WTC11 (cell line): Measurements from ENCODE around the gene ISG20L2. TPM values are rescaled to one million over a fixed set of nuclear protein-coding genes. Genes with fewer than 3 reads are reported as not detected.

Experiments
- ATAC-seq: fragments of 200-7000 bp; cut with Tn5 transposase; 2 replicates; pipeline ENCODE4 v1.10.0; 2021; ENCODE audit warnings: mild to moderate bottlenecking, moderate library complexity
- CTCF ChIA-PET: fragments of 300-600 bp; sonication (Branson Sonifier 250); formaldehyde crosslinking; loops from one replicate; lab custom pipeline; 2021; ENCODE audit warnings: antibody characterized with exemption; lab: Charles Lee
- POLR2A ChIA-PET: fragments of 350-600 bp; sonication (Branson Sonifier 250); formaldehyde crosslinking; loops from one replicate; lab custom pipeline; 2021; ENCODE audit warnings: antibody characterized with exemption; lab: Charles Lee
- DNase-seq: peaks from one replicate; pipeline ENCODE4 v3.0.0; 2021; ENCODE audit warnings: low spot score
- H3K27ac Mint-ChIP-seq: 2 replicates; pipeline ENCODE4 v1.8.0; 2021; ENCODE audit warnings: mixed read lengths
- H3K27me3 Mint-ChIP-seq: 2 replicates; pipeline ENCODE4 v1.8.0; 2021; ENCODE audit warnings: low read depth, mild to moderate bottlenecking, moderate library complexity, mixed read lengths
- H3K36me3 Mint-ChIP-seq: 2 replicates; pipeline ENCODE4 v1.8.0; 2021; ENCODE audit warnings: mixed read lengths
- H3K4me1 Mint-ChIP-seq: 2 replicates; pipeline ENCODE4 v1.8.0; 2022; ENCODE audit warnings: mixed read lengths
- H3K4me3 Mint-ChIP-seq: 2 replicates; pipeline ENCODE4 v1.8.0; 2021; ENCODE audit warnings: mild to moderate bottlenecking, moderate library complexity, mixed read lengths
- H3K9me3 Mint-ChIP-seq: 2 replicates; pipeline ENCODE4 v1.8.0; 2021; ENCODE audit warnings: mixed read lengths
- ATF6 ChIP-seq: sonication (generic); formaldehyde crosslinking; IDR thresholded peaks from 2 replicates; pipeline ENCODE4 v1.8.1; 2023; ENCODE audit warnings: mild to moderate bottlenecking, missing genetic modification reagents
- E2F5 ChIP-seq: sonication (generic); formaldehyde crosslinking; IDR thresholded peaks from 2 replicates; pipeline ENCODE4 v1.8.1; 2022; ENCODE audit warnings: mild to moderate bottlenecking, moderate library complexity, missing genetic modification reagents
- ERG ChIP-seq: fragments of 250-450 bp; sonication (Bioruptor Pico); IDR thresholded peaks from 2 replicates; pipeline ENCODE4 v1.8.0; 2021; ENCODE audit warnings: mild to moderate bottlenecking
- GRHL2 ChIP-seq: fragments of 250-450 bp; sonication (Bioruptor Pico); IDR thresholded peaks from 2 replicates; pipeline ENCODE4 v1.8.0; 2022; ENCODE audit warnings: mild to moderate bottlenecking, moderate library complexity; ENCODE audit not compliant: insufficient replicate concordance, severe bottlenecking
- GTF2I ChIP-seq: fragments of 250-450 bp; sonication (Bioruptor Pico); conservative IDR thresholded peaks from 2 replicates; pipeline ENCODE4 v1.4.0; 2021; ENCODE audit warnings: mild to moderate bottlenecking
- HMGA2 ChIP-seq: fragments of 250-450 bp; sonication (Bioruptor Pico); IDR thresholded peaks from 2 replicates; pipeline ENCODE4 v1.4.0; 2021; ENCODE audit warnings: mild to moderate bottlenecking, moderate library complexity
- JAZF1 ChIP-seq: fragments of 250-450 bp; sonication (Bioruptor Pico); IDR thresholded peaks from 2 replicates; pipeline ENCODE4 v1.9.0; 2021; ENCODE audit warnings: moderate library complexity, mild to moderate bottlenecking, inconsistent platforms
- NR2C2 ChIP-seq: sonication (generic); formaldehyde crosslinking; IDR thresholded peaks from 2 replicates; pipeline ENCODE4 v1.8.0; 2022; ENCODE audit warnings: mild to moderate bottlenecking, missing genetic modification reagents
- NR3C1 ChIP-seq: sonication (generic); formaldehyde crosslinking; conservative IDR thresholded peaks from 2 replicates; pipeline ENCODE4 v1.8.1; 2023; ENCODE audit warnings: low read depth, mild to moderate bottlenecking, missing genetic modification reagents
- PRDM15 ChIP-seq: sonication (generic); formaldehyde crosslinking; IDR thresholded peaks from 2 replicates; pipeline ENCODE4 v1.8.0; 2022; ENCODE audit warnings: missing genetic modification reagents
- PRRX2 ChIP-seq: fragments of 250-450 bp; sonication (Bioruptor Pico); IDR thresholded peaks from 2 replicates; pipeline ENCODE4 v1.8.0; 2021; ENCODE audit warnings: mild to moderate bottlenecking
- RORB ChIP-seq: fragments of 250-450 bp; sonication (Bioruptor Pico); IDR thresholded peaks from 2 replicates; pipeline ENCODE4 v1.9.0; 2021; ENCODE audit warnings: mild to moderate bottlenecking
- SOX15 ChIP-seq: fragments of 250-450 bp; sonication (Bioruptor Pico); IDR thresholded peaks from 2 replicates; pipeline ENCODE4 v1.9.0; 2021; ENCODE audit warnings: mild to moderate bottlenecking
- STAT6 ChIP-seq: sonication (generic); formaldehyde crosslinking; conservative IDR thresholded peaks from 2 replicates; pipeline ENCODE4 v1.8.1; 2023; ENCODE audit warnings: mild to moderate bottlenecking, low read depth, missing genetic modification reagents, moderate library complexity
- ZBTB43 ChIP-seq: sonication (generic); formaldehyde crosslinking; IDR thresholded peaks from 2 replicates; pipeline ENCODE4 v1.8.1; 2023; ENCODE audit warnings: mild to moderate bottlenecking, missing genetic modification reagents
- ZNF138 ChIP-seq: sonication (generic); formaldehyde crosslinking; conservative IDR thresholded peaks from 2 replicates; pipeline ENCODE4 v1.8.1; 2022; ENCODE audit warnings: mild to moderate bottlenecking, moderate library complexity, missing genetic modification reagents
- ZNF219 ChIP-seq: sonication (generic); formaldehyde crosslinking; IDR thresholded peaks from 2 replicates; pipeline ENCODE4 v1.8.0; 2023; ENCODE audit warnings: missing genetic modification reagents, mild to moderate bottlenecking, borderline replicate concordance
- ZNF232 ChIP-seq: sonication (generic); formaldehyde crosslinking; IDR thresholded peaks from 2 replicates; pipeline ENCODE4 v1.8.0; 2022; ENCODE audit warnings: mild to moderate bottlenecking, missing genetic modification reagents
- ZNF263 ChIP-seq: sonication (generic); formaldehyde crosslinking; IDR thresholded peaks from 2 replicates; pipeline ENCODE4 v1.8.1; 2022; ENCODE audit warnings: low read depth, mild to moderate bottlenecking, moderate library complexity, missing genetic modification reagents
- total RNA-seq: library from RNA; stranded (reverse); gene quantifications from 3 replicates; pipeline ENCODE4 v1.2.3, GENCODE V29; 2021

The ISG20L2 gene
- total RNA-seq, 1 experiment from 2014 or later = 43.8 TPM

- ATAC-seq = peak; percentile 44
- no peak overlapping the region for H3K4me3 Mint-ChIP-seq
Measured at GRCh38 chr1:156760092-156760795, 31.7 kb upstream of the ISG20L2 start.

More at GRCh38 chr1:156760092-156760795, 31.7 kb upstream of the ISG20L2 start:
- Mint-ChIP-seq H3K4me1 (peaks cover 4% of the 10 kb centered on the region; the same call in 1 of the 2 replicates), H3K36me3 (no peaks in the 10 kb centered on the region), H3K9me3 (no peaks in the 10 kb centered on the region), H3K27ac (no peak overlapping the region)
- DNase-seq = no peak
- CTCF ChIA-PET = interaction anchor here (1.2 kb wide), 1 partner anchor 9 kb away, joined by 3 read pairs; the partner anchor contains the start of gene HDGF
- TF ChIP-seq ZBTB43 (CRISPR knock-in tag) (no peak), NR2C2 (no peak), STAT6 (CRISPR knock-in tag) (no peak), RORB (CRISPR knock-in tag) (no peak), JAZF1 (CRISPR knock-in tag) (no peak), ERG (no peak), HMGA2 (CRISPR knock-in tag) (no peak), ZNF263 (CRISPR knock-in tag) (no peak), PRRX2 (CRISPR knock-in tag) (no peak), NR3C1 (no peak), SOX15 (CRISPR knock-in tag) (no peak), GRHL2 (CRISPR knock-in tag) (no peak), ZNF138 (CRISPR knock-in tag) (no peak), ZNF232 (CRISPR knock-in tag) (no peak), E2F5 (CRISPR knock-in tag) (no peak), ZNF219 (CRISPR knock-in tag) (no peak), PRDM15 (CRISPR knock-in tag) (no peak), ATF6 (CRISPR knock-in tag) (no peak), GTF2I (CRISPR knock-in tag) (no peak)
- TF ChIP-seq, all 79 proteins: peak for 0
- H3K27me3 Mint-ChIP-seq = no peaks in the 10 kb centered on the region
- POLR2A ChIA-PET = interaction anchor here (0.5 to 1.2 kb wide), 3 partner anchors 9 to 342 kb away, joined by 3 to 4 read pairs (median 3); partner anchors contain the start of gene HDGF
